Neural cell (in vitro differentiated cells): ENCODE measurements around the gene TSEN15. TPM values are rescaled to one million over a fixed set of nuclear protein-coding genes. Genes with fewer than 3 reads are reported as not detected.

Experiments used
- H2AFZ ChIP-seq: fragments of 200-600, 300-800 bp; sonication (generic), shearing (Covaris generic); 2 replicates; pipeline ENCODE4 v1.6.0; 2014; ENCODE audit warnings: low read depth, mild to moderate bottlenecking, antibody characterized with exemption, low read length, moderate library complexity
- H3F3A ChIP-seq: fragments of 200-600 bp; shearing (Covaris generic); 2 replicates; pipeline ENCODE4 v1.6.1; 2016; ENCODE audit warnings: mild to moderate bottlenecking, moderate library complexity, mixed read lengths, antibody characterized with exemption, low read length; ENCODE audit not compliant: insufficient read depth, poor library complexity, severe bottlenecking
- H3K27ac ChIP-seq: fragments of 200-600, 300-800 bp; sonication (generic), shearing (Covaris generic); 2 replicates; pipeline ENCODE4 v1.5.1; 2014; ENCODE audit warnings: mild to moderate bottlenecking, low read length, moderate library complexity
- H3K27me3 ChIP-seq: fragments of 300-800, 200-600 bp; sonication (generic), shearing (Covaris generic); 2 replicates; pipeline ENCODE4 v1.6.0; 2014; ENCODE audit warnings: mild to moderate bottlenecking, low read depth, low read length, moderate library complexity; ENCODE audit not compliant: insufficient read depth
- H3K36me3 ChIP-seq: fragments of 300-800, 200-600 bp; sonication (generic), shearing (Covaris generic); 2 replicates; pipeline ENCODE4 v1.5.1; 2014; ENCODE audit warnings: mild to moderate bottlenecking, antibody characterized with exemption, low read length, moderate library complexity; ENCODE audit not compliant: insufficient read depth
- H3K4me2 ChIP-seq: fragments of 300-800, 200-600 bp; sonication (generic), shearing (Covaris generic); 2 replicates; pipeline ENCODE4 v1.6.0; 2014; ENCODE audit warnings: mild to moderate bottlenecking, low read length
- H3K4me3 ChIP-seq: fragments of 300-800, 200-600 bp; sonication (generic), shearing (Covaris generic); 2 replicates; pipeline ENCODE4 v1.5.1; 2014; ENCODE audit warnings: mild to moderate bottlenecking, low read length, moderate library complexity
- H3K79me2 ChIP-seq: fragments of 200-600 bp; shearing (Covaris generic); replicated peaks from 2 replicates; pipeline ENCODE4 v1.6.0; 2014; ENCODE audit warnings: mild to moderate bottlenecking, low read length, moderate library complexity; ENCODE audit not compliant: insufficient read depth
- H3K9ac ChIP-seq: fragments of 300-800, 200-600 bp; sonication (generic), shearing (Covaris generic); 2 replicates; pipeline ENCODE4 v1.6.1; 2016; ENCODE audit warnings: mild to moderate bottlenecking, low read length, mixed read lengths
- H3K9me2 ChIP-seq: fragments of 200-600 bp; shearing (Covaris generic); 2 replicates; pipeline ENCODE4 v1.6.1; 2016; ENCODE audit warnings: mild to moderate bottlenecking, low read length, mixed read lengths; ENCODE audit not compliant: insufficient read depth
- H3K9me3 ChIP-seq: fragments of 200-600, 300-800 bp; sonication (generic), shearing (Covaris generic); 2 replicates; pipeline ENCODE4 v1.6.1; 2016; ENCODE audit warnings: mild to moderate bottlenecking, mixed run types, low read length, moderate library complexity, mixed read lengths
- H4K20me1 ChIP-seq: fragments of 200-600 bp; shearing (Covaris generic); 2 replicates; pipeline ENCODE4 v1.6.1; 2016; ENCODE audit warnings: mild to moderate bottlenecking, mixed run types; ENCODE audit not compliant: insufficient read depth
- CTCF ChIP-seq: fragments of 450-650 bp; IDR thresholded peaks from 2 replicates; pipeline ENCODE4 v1.5.1; 2014; ENCODE audit warnings: antibody characterized with exemption, mild to moderate bottlenecking, moderate library complexity; ENCODE audit not compliant: poor library complexity, severe bottlenecking
- EP300 ChIP-seq: fragments of 450-650 bp; conservative IDR thresholded peaks from 2 replicates; pipeline ENCODE4 v1.6.1; 2014; ENCODE audit warnings: antibody characterized with exemption, mild to moderate bottlenecking, moderate library complexity; ENCODE audit not compliant: poor library complexity, severe bottlenecking
- EZH2 ChIP-seq: fragments of 200-600, 300-800 bp; shearing (Covaris generic), sonication (generic); IDR thresholded peaks from 2 replicates; pipeline ENCODE4 v1.6.1; 2014; ENCODE audit warnings: antibody characterized with exemption, low read length, borderline replicate concordance, mild to moderate bottlenecking; ENCODE audit not compliant: insufficient read depth, poor library complexity, severe bottlenecking
- MXI1 ChIP-seq: fragments of 450-650 bp; conservative IDR thresholded peaks from 2 replicates; pipeline ENCODE4 v1.6.1; 2014; ENCODE audit warnings: antibody characterized with exemption, mild to moderate bottlenecking; ENCODE audit not compliant: poor library complexity, severe bottlenecking
- POLR2AphosphoS5 ChIP-seq: IDR thresholded peaks from 2 replicates; pipeline ENCODE4 v1.6.1; 2012
- RAD21 ChIP-seq: fragments of 450-650 bp; conservative IDR thresholded peaks from 2 replicates; pipeline ENCODE4 v1.6.1; 2014; ENCODE audit warnings: antibody characterized with exemption, mild to moderate bottlenecking, moderate library complexity
- REST ChIP-seq: IDR thresholded peaks from 2 replicates; pipeline ENCODE4 v1.6.1; 2012; ENCODE audit warnings: borderline replicate concordance
- SMC3 ChIP-seq: fragments of 450-650 bp; conservative IDR thresholded peaks from 2 replicates; pipeline ENCODE4 v1.6.1; 2014; ENCODE audit warnings: antibody characterized with exemption, mild to moderate bottlenecking, moderate library complexity; ENCODE audit not compliant: poor library complexity
- TAF1 ChIP-seq: IDR thresholded peaks from 2 replicates; pipeline ENCODE4 v1.6.1; 2012; ENCODE audit warnings: low read depth
- polyA plus RNA-seq: library from polyadenylated mRNA; depleted of rRNA; stranded (reverse); fragments of >200 nt; gene quantifications from 2 replicates; pipeline ENCODE4 v1.2.3, GENCODE V29; 2014

Gene TSEN15
- polyA plus RNA-seq, 1 donor from 2014 or later = 56.9 TPM

GRCh38 chr1:184022668-184023067, 28.9 kb upstream of the TSEN15 start:
- Histone ChIP-seq H3K36me3 (no peaks in the 10 kb centered on the region), H3K79me2 (no peaks in the 10 kb centered on the region), H3K27me3 (no peaks in the 10 kb centered on the region), H3K9me2 (no peaks in the 10 kb centered on the region), H2AFZ (no peak overlapping the region), H3K4me3 (no peak overlapping the region), H4K20me1 (no peaks in the 10 kb centered on the region), H3K27ac (no peak overlapping the region), H3K9ac (no peak overlapping the region), H3K9me3 (no peaks in the 10 kb centered on the region), H3F3A (no peaks in the 10 kb centered on the region), H3K4me2 (no peak overlapping the region)
- TF ChIP-seq REST (no peak), EZH2 (no peak), SMC3 (no peak), POLR2AphosphoS5 (no peak), EP300 (no peak), RAD21 (no peak), CTCF (no peak), MXI1 (no peak), TAF1 (no peak)

GRCh38 chr1:184023171-184023570, 28.4 kb upstream of the TSEN15 start:
- H3K4me2 ChIP-seq = no peak overlapping the region
- H3K27ac ChIP-seq = no peak overlapping the region
- H2AFZ ChIP-seq = no peak overlapping the region

More at GRCh38 chr1:184023171-184023570, 28.4 kb upstream of the TSEN15 start:
- Histone ChIP-seq H3K79me2 (no peaks in the 10 kb centered on the region), H3K36me3 (no peaks in the 10 kb centered on the region), H3K9me3 (no peaks in the 10 kb centered on the region), H3K4me3 (no peak overlapping the region), H3K9me2 (no peaks in the 10 kb centered on the region), H3F3A (no peaks in the 10 kb centered on the region), H3K27me3 (no peaks in the 10 kb centered on the region), H4K20me1 (no peaks in the 10 kb centered on the region), H3K9ac (no peak overlapping the region)
- no peak for TF ChIP-seq TAF1
- no peak for TF ChIP-seq MXI1
- no peak for TF ChIP-seq EP300
- TF ChIP-seq EZH2 = no peak
- TF ChIP-seq RAD21 = no peak
- no peak for TF ChIP-seq CTCF
- TF ChIP-seq SMC3 = no peak
- TF ChIP-seq POLR2AphosphoS5 = no peak
- no peak for TF ChIP-seq REST
